NCI-H146 treated with DMSO at 0.1 percent for 48 hours (cell line): ENCODE data around the gene AHCTF1.
A peak's percentile ranks its signal among the peaks of the same experiment; 100 is the strongest.
"Not testable (repeated sequence)": the region's sequence is repeated elsewhere in the genome, so short reads cannot be mapped to it uniquely, and the experiment has no call there.

ENCODE experiments used
- DNase-seq: peaks from one replicate; lab custom pipeline; 2025; ENCODE audit not compliant: unreplicated experiment; lab: John Stamatoyannopoulos, UW

The AHCTF1 gene

GRCh38 chr1:246923482-246923881 is 8.3 kb downstream of the AHCTF1 start:
- no peak for DNase-seq

DNA sequence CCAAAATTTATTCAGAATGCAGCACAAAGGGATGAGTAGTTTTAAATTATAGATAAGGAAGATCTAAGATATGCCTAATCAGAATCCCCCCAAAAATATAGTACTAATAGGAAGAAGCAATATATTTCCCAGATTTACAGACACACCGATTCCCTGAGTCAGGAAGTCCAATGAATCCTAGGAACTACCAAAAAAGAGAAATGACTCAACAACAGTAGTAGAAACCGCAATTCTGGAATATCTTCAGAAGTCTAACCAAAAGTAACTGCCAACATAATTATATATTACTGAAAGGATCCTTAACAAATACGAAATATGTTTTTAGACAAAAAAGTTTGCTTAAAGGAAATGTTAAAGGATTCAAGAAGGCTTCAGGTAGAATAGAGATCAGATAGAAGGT is 10.3 kb downstream of the AHCTF1 start:
- no peak for DNase-seq

DNA sequence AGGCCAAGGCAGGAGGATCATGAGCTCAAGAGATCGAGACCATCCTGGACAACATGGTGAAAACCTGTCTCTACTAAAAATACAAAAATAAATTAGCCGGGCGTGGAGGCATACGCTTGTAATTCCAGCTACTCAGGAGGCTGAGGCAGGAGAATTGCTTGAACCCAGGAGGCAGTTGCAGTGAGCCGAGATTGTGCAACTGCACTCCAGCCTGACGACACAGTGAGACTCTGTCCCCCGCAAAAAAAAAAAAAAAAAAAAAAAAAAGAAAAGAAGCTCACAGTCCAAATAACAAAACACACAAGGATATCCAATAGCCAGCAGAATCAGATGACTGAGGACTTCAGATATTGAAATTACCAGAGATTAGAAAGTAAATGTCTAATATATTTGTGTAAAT is 11.8 kb downstream of the AHCTF1 start:
- no peak for DNase-seq

- not testable (repeated sequence) for DNase-seq
Measured at GRCh38 chr1:246916026-246916923, 15.5 kb downstream of the AHCTF1 start.

DNA sequence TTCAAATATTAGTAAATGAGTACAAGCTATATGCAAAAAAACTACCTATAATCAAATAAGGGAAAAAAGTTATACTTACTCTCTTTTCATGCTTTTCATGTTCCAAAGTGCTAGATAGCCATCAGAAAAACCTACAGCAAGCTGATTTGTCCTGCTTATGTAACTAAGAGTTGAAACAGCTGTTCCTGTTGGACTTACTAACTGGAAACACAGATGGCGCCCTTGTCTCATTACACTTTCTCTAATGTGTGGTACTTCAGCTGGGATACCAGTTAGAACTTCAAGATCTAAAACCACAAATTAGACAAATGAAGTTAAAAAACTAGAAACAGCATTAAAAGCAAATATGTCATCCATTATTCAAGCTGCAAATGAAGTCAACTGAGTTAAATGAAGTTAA is 24.3 kb downstream of the AHCTF1 start:
- DNase-seq, result peak; percentile 36

- no peak for DNase-seq
Measured at GRCh38 chr1:246906833-246907232, 24.9 kb downstream of the AHCTF1 start.

- no peak for DNase-seq
Measured at GRCh38 chr1:246901874-246902273, 29.9 kb downstream of the AHCTF1 start.

DNA sequence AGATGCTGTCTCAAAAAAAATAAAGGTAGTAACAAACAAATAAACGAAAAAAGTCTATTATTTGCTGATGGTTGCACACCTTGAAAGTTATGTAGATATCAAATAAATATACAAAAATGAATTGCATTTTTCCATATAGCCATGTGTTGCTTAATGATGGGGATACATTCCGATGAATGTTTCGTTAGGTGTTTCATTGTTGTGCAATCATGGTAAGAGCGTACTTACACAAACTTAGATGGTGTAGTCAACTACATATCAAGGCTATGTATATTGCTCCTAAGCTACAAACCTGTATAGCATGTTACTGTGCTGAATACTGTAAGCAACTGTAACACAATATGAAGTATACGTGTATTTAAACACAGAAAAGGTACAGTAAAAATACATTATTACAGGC is 34.4 kb downstream of the AHCTF1 start:
- DNase-seq, result no peak

DNA sequence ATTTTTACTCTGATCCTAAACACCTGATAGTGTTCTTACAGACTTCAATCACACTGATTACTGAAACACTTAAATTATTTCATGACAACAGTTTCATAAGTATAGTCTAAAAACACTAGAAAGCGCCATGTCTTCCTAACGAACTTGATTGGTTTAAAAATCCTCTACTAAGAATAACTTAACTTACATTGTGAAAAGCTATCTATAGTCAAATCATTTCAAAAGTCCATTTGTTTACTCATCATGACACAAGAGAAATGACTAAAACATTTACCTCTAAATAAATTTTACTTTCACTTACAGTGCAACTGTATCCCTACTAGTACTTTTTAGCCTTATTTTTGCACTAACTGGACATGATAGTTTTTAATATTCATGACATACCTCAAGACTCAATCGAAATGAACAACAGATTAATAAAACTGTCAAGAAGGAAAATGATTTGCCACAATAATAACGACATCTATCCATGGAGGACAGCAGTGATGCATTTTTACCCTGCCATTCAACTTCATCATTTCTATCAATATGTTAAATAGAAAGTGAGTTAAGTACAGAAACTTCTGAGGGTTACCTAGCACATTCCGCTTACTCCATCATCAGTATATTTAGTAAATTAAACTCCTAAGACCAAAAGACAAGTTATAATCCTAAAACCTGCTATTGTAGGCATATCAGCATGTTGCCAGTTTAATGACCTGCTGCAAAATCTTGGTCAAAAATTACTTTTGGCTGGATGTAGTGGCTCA is 38.4 kb downstream of the AHCTF1 start:
- no peak for DNase-seq

- no peak for DNase-seq
Measured at GRCh38 chr1:246891105-246891504, 40.6 kb downstream of the AHCTF1 start.

DNA sequence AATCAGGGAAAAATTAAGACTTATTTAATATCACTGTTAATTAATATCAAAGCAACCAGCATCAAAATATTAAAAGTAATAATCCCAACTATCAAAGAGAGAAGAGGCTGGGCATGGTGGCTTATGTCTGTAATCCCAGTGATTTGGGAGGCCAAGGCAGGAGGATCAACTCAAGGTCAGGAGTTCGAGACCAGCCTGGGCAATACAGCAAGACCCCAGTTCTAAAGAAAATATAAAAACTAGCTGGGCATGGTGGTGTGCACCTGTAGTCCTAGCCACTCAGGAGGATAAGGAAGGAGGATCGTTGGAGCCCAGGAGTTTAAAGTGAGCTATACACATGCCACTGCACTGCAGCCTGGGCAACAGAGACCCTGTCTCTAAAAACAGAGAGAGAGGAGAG is 43.2 kb downstream of the AHCTF1 start:
- no peak for DNase-seq

DNA sequence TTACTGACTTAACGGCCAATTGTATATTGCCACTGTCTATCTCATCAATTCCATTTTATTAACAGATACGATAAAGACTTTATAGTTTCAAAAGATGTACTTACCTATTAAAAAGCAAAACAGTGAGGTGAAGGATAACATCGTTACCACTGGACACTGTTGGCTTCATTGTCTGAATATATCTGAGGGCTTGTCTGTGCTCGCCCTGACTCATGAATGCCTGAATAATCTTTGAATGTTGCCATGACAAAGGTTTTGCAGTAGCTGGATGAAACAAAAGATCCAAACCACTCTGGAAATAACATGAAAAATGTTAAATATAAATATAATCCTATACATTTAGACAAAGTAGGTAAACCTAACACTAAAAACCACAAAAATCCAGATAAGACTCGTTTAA is 46.4 kb downstream of the AHCTF1 start:
- not testable (repeated sequence) for DNase-seq

- no peak for DNase-seq
Measured at GRCh38 chr1:246878551-246878950, 53.2 kb downstream of the AHCTF1 start.

DNA sequence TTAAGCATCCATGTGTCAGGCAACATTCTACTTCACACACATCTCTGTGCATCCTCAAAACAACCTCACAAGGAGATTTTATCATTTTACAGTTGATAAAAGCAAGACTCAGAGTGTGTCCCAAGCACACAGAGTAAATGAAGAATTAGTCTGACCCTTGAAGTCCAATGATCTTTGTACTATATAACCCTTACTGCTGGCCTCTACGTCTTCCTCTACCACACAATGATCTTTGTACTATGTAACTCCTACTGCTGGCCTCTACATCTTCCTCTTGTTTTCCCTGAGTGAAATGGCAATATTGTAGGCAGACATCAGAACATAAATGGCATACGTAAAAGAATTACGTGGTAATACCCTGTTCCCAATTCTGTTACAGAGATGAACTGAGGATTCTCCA is 55.3 kb downstream of the AHCTF1 start:
- DNase-seq, result no peak

DNA sequence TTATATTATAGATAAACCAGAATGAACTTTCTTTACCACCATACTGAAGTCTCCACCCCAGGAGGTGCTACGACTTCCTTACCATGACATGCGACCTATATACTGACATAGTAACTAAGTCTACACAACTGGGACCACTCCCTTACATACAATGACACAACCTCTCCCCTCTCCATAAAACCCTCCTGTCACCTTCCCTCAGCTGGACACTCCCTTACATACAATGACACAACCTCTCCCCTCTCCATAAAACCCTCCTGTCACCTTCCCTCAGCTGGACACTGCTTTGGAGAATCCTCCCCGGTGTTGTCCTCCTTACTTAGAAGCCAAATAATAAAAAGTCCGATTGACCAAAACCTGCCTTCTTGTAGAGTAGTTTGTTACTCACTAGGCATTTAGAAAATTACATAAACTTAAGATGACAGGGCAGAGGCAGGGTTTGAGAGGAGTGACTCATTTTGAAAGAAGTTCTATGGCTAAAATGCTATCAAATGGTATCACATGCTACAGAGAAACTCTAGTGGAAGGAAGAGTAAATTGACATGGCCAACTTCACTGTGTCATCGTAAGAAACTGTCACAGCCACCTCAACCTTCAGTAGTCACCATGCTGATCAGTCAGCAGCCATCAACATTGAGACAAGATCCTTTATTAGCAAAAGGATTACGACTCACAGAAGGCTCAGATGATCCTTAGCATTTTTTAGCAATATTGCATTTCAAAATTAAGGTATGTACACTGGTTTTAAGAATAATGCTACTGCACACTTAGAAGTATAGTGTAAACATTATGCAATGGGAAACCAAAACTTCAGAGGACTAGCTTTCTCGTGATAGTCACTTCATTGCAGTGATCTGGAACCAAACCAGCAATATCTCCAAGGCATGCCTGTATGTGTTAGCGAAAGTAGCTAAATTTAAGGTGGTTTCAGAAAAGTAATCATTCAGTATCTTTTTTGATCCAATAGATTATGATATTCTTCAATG is 56.4 kb downstream of the AHCTF1 start:
- no peak for DNase-seq

DNA sequence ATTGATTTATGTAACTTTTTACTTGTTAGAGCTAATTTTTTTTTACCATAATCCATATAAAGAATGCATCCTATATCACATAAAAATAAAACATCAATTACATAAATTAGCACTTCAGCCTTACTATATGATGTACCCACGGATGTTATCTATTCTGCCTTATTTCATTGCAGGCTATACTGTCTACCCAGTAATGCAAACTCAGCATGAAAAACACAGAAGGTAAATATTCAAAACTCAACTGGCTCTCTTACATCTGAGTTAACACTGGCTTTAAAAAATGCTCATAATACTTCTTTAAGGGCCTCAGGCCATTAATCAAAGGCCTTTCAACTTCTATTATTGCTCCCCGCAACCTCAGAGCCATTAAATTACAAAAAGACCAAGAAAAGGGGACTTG is 65.8 kb downstream of the AHCTF1 start:
- DNase-seq, result no peak

GRCh38 chr1:246863791-246864190 is 68.0 kb downstream of the AHCTF1 start:
- not testable (repeated sequence) for DNase-seq

DNA sequence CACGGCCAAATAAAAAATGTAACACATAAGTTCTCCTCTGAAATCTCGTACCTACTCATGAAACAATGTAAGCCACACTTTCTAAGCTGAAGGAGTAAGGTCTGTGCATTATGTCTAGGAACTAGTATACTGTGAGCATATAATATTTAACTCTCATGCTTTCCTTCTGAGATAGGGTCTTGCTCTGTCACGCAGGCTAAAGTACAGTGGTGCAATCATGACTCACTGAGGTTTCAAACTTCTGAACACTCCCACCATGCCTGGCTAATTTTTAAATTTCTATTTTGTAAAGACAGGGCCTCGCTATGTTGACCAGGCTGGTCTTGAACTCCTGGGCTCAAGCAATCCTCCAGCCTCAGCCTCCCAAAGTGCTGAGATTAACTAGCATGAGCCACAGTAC is 71.3 kb downstream of the AHCTF1 start:
- DNase-seq, result no peak

DNA sequence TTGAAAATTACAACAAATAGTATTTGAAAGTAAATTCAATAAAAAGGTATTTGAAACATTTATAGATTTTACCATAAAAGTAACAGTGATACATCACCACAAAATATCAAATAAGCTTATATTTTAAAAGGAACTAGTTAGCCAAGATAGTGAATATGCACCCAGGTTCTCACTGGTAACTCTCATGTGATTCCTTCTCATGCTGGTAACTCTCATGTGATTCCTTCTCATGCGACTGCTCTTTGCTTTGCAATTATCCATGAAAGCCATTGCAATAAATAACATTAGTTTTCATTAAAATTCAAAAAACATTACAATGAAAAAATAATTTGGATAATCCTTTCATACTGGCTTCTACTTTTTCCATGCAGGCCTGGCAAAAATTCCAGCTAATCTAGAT is 75.4 kb downstream of the AHCTF1 start:
- no peak for DNase-seq

- DNase-seq, result not testable (repeated sequence)
Measured at GRCh38 chr1:246850640-246851039, 81.1 kb downstream of the AHCTF1 start.

DNA sequence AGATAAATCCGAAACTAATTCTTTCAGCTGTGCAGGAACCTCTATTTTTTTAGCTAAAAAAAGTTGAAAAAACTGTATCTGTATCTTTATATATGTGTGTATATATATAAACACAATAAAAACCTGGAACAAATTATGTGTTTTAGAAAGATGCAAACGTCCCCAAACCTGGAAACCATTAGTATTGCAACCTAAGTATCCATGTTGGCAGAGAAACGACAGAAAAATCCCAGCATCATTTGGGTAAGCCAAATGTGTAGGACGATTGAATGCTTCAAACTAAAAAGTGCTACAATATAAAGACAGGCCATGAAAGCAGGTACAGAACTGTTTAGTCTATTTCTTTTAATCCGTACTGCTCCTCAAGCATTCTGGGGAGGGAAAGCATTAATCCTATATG is 87.9 kb downstream of the AHCTF1 start:
- DNase-seq, result no peak
